Upper lobe of left lung (tissue), 6 donors: ENCODE data around the gene AHSP. TPM values are rescaled to one million over a fixed set of nuclear protein-coding genes. Genes with fewer than 3 reads are reported as not detected.
A peak's percentile ranks its signal among the peaks of the same experiment; 100 is the strongest.

Source experiments
- ATAC-seq, 2 donors: fragments of 200-7000 bp; cut with Tn5 transposase; one replicate each; pipeline ENCODE4 v1.9.1; 2022; ENCODE audit warnings: mild to moderate bottlenecking in 2 of 2, moderate library complexity in 2 of 2; ENCODE audit not compliant: low FRiP score in 2 of 2
- DNase-seq, 2 donors: peaks; one replicate each; pipeline ENCODE4 v3.0.0-alpha.2; 2019 to 2020
- H3K27ac ChIP-seq, 4 donors: fragments of 200-600 bp; sonication (generic); one replicate each; pipeline ENCODE4 v1.5.1; 2016 to 2019
- H3K27me3 ChIP-seq, 4 donors: fragments of 200-600 bp; sonication (generic); one replicate each; pipeline ENCODE4 v1.5.1; 2017 to 2019
- H3K36me3 ChIP-seq, 4 donors: fragments of 200-600 bp; sonication (generic); one replicate each; pipeline ENCODE4 v1.5.1; 2016 to 2019
- H3K4me1 ChIP-seq, 4 donors: fragments of 200-600 bp; sonication (generic); one replicate each; pipeline ENCODE4 v1.5.1; 2018 to 2019
- H3K4me3 ChIP-seq, 4 donors: fragments of 200-600 bp; sonication (generic); one replicate each; pipeline ENCODE4 v1.5.1; 2017 to 2019; ENCODE audit warnings: mild to moderate bottlenecking in 2 of 4, moderate library complexity in 1 of 4
- H3K9me3 ChIP-seq, 4 donors: fragments of 200-600 bp; sonication (generic); one replicate each; pipeline ENCODE4 v1.5.1; 2018 to 2019
- CTCF ChIP-seq, 6 experiments: fragments of 450-650 bp in 4 of 6; fragments of 200-600 bp in 2 of 6; sonication (generic) in 2 of 6; IDR thresholded peaks; one replicate each; pipeline ENCODE4 v1.5.1; 2016 to 2019; ENCODE audit warnings: antibody characterized with exemption in 6 of 6
- EP300 ChIP-seq, 4 donors: sonication (generic); formaldehyde crosslinking; IDR thresholded peaks; one replicate each; pipeline ENCODE4 v1.5.1; 2017; ENCODE audit warnings: antibody characterized with exemption in 4 of 4, control low read depth in 2 of 4
- POLR2A ChIP-seq, 4 donors: fragments of 450-650 bp; IDR thresholded peaks; one replicate each; pipeline ENCODE4 v1.5.1; 2016 to 2017; ENCODE audit warnings: antibody characterized with exemption in 4 of 4, mild to moderate bottlenecking in 2 of 4
- POLR2AphosphoS5 ChIP-seq, 2 donors: sonication (generic); formaldehyde crosslinking; IDR thresholded peaks; one replicate each; pipeline ENCODE4 v1.5.1; 2017; ENCODE audit warnings: antibody characterized with exemption in 2 of 2
- WGBS, 2 donors: methylation state at CpG; one replicate each; pipeline ENCODE4 v1.1.5; 2017 to 2018; 5-methylcytosine and 5-hydroxymethylcytosine counted together
- total RNA-seq, 6 donors: library from RNA; depleted of rRNA in 4 of 6; stranded (reverse); fragments of >200 nt in 4 of 6; gene quantifications; one replicate each; pipeline versions ENCODE4 v1.1.0 to v1.2.1, GENCODE V29; 2016 to 2021
- donor health status: DM: no; HTN: no; CAD: no; lungs with moderate emphysema.
- donor health status: DM: no; HTN: yes; CAD: no; lungs with severe emphysema.

Gene AHSP
- not detected for total RNA-seq

GRCh38 chr16:31527734-31528274 is at the start of gene AHSP:
TSS of gene AHSP (plus strand) at chr16:31527900. CDS start at chr16:31528140, 240 bp downstream.
- peaks cover 0 to 7% (median 0%) of the 10 kb centered on the region in 4 donors for H3K27me3 ChIP-seq
- H3K9me3 ChIP-seq, result no peaks in the 10 kb centered on the region
- no peaks in the 10 kb centered on the region for H3K36me3 ChIP-seq
- peak within 1 kb of the TSS in 1 of 4 donors; percentile 71 for H3K27ac ChIP-seq
- no peak for TF ChIP-seq EP300 (IDR thresholded peaks at IDR 0.05)
- no peak for TF ChIP-seq POLR2AphosphoS5 (IDR thresholded peaks at IDR 0.05)
- no peak for TF ChIP-seq POLR2A (IDR thresholded peaks at IDR 0.05)
- TF ChIP-seq CTCF (IDR thresholded peaks at IDR 0.05), result no peak
- H3K4me3 ChIP-seq, result peak within 1 kb of the TSS in 2 of 4 donors; percentile 46 to 52
- DNase-seq, result no peak
- ATAC-seq, result no peak
- 68 to 77% methylated on average over 6 of the region's 6 CpGs for WGBS, 2 donors
- H3K4me1 ChIP-seq, result peaks cover 0 to 21% (median 6%) of the 10 kb centered on the region in 4 donors

GRCh38 chr16:31478956-31479355 is 48.7 kb upstream of the AHSP start:
- Histone ChIP-seq H3K27me3 (no peaks in the 10 kb centered on the region), H3K9me3 (no peaks in the 10 kb centered on the region), H3K36me3 (peaks cover 0 to 41% (median 14%) of the 10 kb centered on the region in 4 donors), H3K27ac (no peak overlapping the region), H3K4me1 (peaks cover 3 to 25% (median 20%) of the 10 kb centered on the region in 4 donors), H3K4me3 (no peak overlapping the region)
- no peak for DNase-seq
- TF ChIP-seq POLR2A (IDR thresholded peaks at IDR 0.05) (no peak), EP300 (IDR thresholded peaks at IDR 0.05) (no peak), CTCF (IDR thresholded peaks at IDR 0.05) (no peak), POLR2AphosphoS5 (IDR thresholded peaks at IDR 0.05) (no peak)
- 81 to 87% methylated on average over 3 of the region's 3 CpGs for WGBS, 2 donors
- ATAC-seq, result no peak

- WGBS, 2 donors, result 73 to 83% methylated on average over 9 of the region's 9 CpGs
- Histone ChIP-seq H3K36me3 (peaks cover 0 to 33% (median 14%) of the 10 kb centered on the region in 4 donors), H3K27me3 (no peaks in the 10 kb centered on the region), H3K9me3 (no peaks in the 10 kb centered on the region), H3K27ac (no peak overlapping the region), H3K4me3 (no peak overlapping the region), H3K4me1 (peaks cover 6 to 25% (median 22%) of the 10 kb centered on the region in 4 donors)
- ATAC-seq (no peak), DNase-seq (no peak)
- TF ChIP-seq EP300 (IDR thresholded peaks at IDR 0.05), result no peak
- no peak for TF ChIP-seq POLR2A (IDR thresholded peaks at IDR 0.05)
- no peak for TF ChIP-seq POLR2AphosphoS5 (IDR thresholded peaks at IDR 0.05)
- TF ChIP-seq CTCF (IDR thresholded peaks at IDR 0.05), result no peak
Measured at GRCh38 chr16:31479751-31480150, 47.9 kb upstream of the AHSP start.

GRCh38 chr16:31480851-31481536 is 46.7 kb upstream of the AHSP start:
- ATAC-seq, result no peak
- Histone ChIP-seq H3K9me3 (no peaks in the 10 kb centered on the region), H3K36me3 (peaks cover 0 to 21% (median 9%) of the 10 kb centered on the region in 4 donors), H3K27ac (no peak overlapping the region), H3K4me1 (peaks cover 6 to 27% (median 22%) of the 10 kb centered on the region in 4 donors), H3K4me3 (no peak overlapping the region), H3K27me3 (no peaks in the 10 kb centered on the region)
- 34 to 41% methylated on average over 6 to 7 of the region's 7 CpGs for WGBS, 2 donors
- TF ChIP-seq POLR2AphosphoS5 (IDR thresholded peaks at IDR 0.05) (no peak), POLR2A (IDR thresholded peaks at IDR 0.05) (no peak), CTCF (IDR thresholded peaks at IDR 0.05) (no peak), EP300 (IDR thresholded peaks at IDR 0.05) (no peak)
- DNase-seq, result no peak
